HepG2 (cell line): ENCODE results near the gene EYA4. TPM values are rescaled to one million over a fixed set of nuclear protein-coding genes. Genes with fewer than 3 reads are reported as not detected.

Experiments used
- CREM ChIP-seq, 2 experiments: sonication (generic) in 1 of 2; formaldehyde crosslinking in 1 of 2; IDR thresholded peaks; 2 replicates each; pipeline versions ENCODE4 v1.4.0 to v1.6.1; 2016 to 2020; ENCODE audit warnings: antibody characterized with exemption in 1 of 2, mild to moderate bottlenecking in 1 of 2, missing genetic modification reagents in 1 of 2
- KIAA2018 ChIP-seq: sonication (generic); formaldehyde crosslinking; IDR thresholded peaks from 2 replicates; pipeline ENCODE4 v1.5.0; 2020; ENCODE audit warnings: mild to moderate bottlenecking, missing genetic modification reagents, borderline replicate concordance
- THAP11 ChIP-seq: IDR thresholded peaks from 2 replicates; pipeline ENCODE4 v1.6.1; 2016; ENCODE audit warnings: missing biosample characterization, missing genetic modification reagents
- ZNF589 ChIP-seq: sonication (generic); formaldehyde crosslinking; conservative IDR thresholded peaks from 2 replicates; pipeline ENCODE4 v1.8.0; 2022; ENCODE audit warnings: mild to moderate bottlenecking, moderate library complexity, missing genetic modification reagents
- ZNF616 ChIP-seq: sonication (generic); formaldehyde crosslinking; IDR thresholded peaks from 2 replicates; pipeline ENCODE4 v1.5.0; 2020; ENCODE audit warnings: low read depth, mild to moderate bottlenecking, missing genetic modification reagents
- polyA plus RNA-seq, 8 experiments: library from polyadenylated mRNA; depleted of rRNA in 3 of 8; stranded (reverse) in 7 of 8; unstranded in 1 of 8; fragments of >200 nt; fragmentation: Illumina TruSeq in 4 of 8; extraction: Trizol in 4 of 8; gene quantifications; 2 replicates each; pipeline versions ENCODE4 v1.2.1 to v1.2.3, GENCODE V29; 2011 to 2016; ENCODE audit warnings: low read depth in 4 of 8, missing spikeins in 1 of 8, mixed read lengths in 1 of 8; ENCODE audit not compliant: insufficient read depth in 1 of 8
- total RNA-seq, 5 experiments: library from RNA; depleted of rRNA; stranded (reverse); fragments of >200 nt; fragmentation: Illumina TruSeq; extraction: Trizol; gene quantifications; 2 replicates each; pipeline ENCODE4 v1.2.3, GENCODE V29; 2016; ENCODE audit warnings: low read depth in 1 of 5

The EYA4 gene
- total and polyA plus RNA-seq, 2 of the 13 experiments (the other 11 are each of a cell fraction or from before 2014, with no cell fraction given): not detected

DNA sequence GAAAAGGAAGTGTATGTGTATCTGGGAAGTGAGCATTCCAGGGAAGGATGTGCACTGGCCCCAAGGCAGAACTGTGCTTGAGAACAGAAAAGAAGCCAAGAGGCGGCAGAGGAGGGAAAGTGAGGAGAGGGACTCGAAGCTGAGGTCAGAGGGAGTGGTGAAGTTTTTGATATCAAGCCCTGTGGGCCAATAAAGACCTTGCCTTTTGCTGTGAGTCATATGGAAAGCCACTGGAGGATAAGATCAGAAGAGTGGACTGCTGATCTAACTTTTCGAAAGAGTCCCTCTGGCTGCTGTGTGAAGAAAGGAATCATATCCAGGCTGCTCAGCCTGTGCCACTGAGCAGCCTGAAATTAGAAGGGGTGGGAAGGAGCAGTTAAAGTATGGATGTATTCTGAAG lies 99.4 kb downstream of the EYA4 start (continued):
- no peak for TF ChIP-seq KIAA2018
- TF ChIP-seq ZNF616 (CRISPR knock-in tag): no peak
- no peak for TF ChIP-seq ZNF589
- no peak for TF ChIP-seq CREM (IDR thresholded peaks at IDR 0.05)
- no peak for TF ChIP-seq CREM (CRISPR knock-in tag; IDR thresholded peaks at IDR 0.05)
- no peak for TF ChIP-seq THAP11 (CRISPR knock-in tag)
